DMS153 treated with DMSO at 0.1 percent for 48 hours (cell line): ENCODE results near the gene CPNE2.

Experiments
- DNase-seq: peaks from one replicate; lab custom pipeline; 2025; ENCODE audit not compliant: unreplicated experiment; lab: John Stamatoyannopoulos, UW

Gene CPNE2

DNA sequence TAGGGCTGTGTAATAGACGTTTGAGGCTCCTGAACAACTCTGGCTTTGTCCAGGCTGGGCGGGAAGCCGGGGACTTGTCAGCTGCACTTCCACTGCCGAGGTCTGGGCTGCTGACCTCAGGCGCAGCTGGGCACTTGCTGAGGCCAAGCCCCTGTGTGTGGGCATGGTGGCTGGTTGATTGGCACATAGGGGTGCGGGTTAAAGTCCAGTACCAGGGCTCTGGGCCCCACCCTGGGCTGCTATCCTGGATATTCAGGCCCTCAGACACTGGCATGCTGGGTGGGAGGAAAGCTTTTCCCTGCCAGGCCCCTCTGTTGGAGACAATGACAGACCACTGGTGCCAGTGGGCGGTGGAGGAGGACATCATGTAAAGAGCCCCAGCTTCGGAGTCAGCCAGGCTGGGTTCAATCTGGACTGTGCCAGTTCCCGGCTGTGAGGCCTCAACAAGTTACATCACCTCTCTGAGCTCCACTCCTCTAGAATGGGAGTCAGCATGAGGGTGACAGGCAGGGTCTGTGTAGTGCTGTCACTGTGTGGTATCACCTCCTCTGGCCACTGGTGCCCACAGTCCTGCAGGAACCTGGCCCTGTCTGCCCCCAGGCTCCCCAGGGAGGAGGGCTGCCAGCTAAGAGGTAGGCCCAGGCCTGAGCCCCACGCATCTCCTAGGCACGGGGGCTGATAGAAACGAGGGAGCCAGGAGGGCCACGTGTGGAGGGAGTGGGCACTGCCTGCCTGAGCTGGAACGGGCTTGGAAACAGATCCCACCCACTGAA, 51.0 kb downstream of the CPNE2 start:
- no peak for DNase-seq

DNA sequence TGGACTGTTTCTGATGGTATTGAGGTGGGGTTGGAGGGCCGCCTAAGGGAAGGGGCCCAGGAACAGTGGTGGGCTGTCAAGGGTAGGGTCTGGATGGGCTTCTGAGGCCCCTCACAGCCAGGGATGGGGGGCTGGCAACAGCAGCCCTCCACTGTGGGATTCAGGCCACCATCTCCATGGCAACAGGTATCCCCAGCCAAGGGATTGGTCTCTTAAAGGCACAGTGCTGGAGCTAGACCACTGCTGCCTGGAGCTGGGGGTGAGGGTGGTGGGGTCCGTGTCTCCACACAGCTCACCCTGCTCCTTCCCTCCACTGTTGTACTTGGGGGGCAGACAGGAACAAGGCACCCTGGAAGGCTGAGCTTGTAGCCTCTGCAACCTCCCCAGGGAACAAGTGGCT, 51.6 kb downstream of the CPNE2 start:
- no peak for DNase-seq

DNA sequence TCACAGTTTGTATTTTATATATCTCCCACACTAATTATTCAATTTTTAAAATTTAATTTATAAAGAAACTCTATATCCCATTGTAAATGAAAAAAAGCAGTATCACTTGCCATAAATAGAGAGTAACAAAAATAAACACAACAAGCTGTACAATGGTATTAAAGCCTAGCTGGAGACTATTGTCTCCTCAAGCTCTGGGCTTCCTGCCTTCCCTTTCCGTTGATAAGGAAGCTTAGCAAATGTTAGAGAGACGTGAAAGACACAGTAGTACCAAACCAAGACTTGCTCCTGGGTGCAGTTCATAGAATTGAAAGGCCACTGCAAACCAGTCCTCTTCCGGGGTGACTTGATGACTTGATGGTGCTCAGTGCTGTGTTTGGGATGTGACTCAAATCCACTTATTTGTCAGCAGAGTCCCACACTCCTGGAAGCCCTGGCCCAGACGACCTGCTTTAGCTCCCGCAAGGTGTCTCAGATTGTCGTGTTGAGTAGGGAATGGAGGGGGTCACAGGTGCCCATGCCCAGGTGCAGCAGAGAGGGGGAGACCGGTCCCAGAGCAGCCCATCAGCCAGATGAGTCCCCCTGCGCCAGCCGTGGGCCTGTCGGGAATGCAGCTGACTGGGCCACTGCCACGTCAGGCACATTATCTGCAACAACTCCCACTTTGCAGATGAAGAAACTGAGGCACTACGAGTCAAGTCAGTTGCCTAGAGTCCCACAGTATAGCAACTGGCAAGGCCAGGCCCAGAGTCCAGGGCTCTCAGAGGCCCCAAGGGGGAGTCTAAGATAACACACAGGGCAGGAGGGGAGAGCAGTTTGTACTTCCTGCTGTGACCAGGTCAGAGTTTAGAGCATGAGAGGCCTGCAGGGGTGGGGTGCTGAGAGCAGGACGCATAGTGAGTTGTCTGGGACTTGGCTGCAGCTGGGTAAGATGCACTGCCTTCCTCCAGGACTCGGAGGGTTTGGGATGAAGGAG, 53.0 kb downstream of the CPNE2 start:
- DNase-seq: no peak

DNA sequence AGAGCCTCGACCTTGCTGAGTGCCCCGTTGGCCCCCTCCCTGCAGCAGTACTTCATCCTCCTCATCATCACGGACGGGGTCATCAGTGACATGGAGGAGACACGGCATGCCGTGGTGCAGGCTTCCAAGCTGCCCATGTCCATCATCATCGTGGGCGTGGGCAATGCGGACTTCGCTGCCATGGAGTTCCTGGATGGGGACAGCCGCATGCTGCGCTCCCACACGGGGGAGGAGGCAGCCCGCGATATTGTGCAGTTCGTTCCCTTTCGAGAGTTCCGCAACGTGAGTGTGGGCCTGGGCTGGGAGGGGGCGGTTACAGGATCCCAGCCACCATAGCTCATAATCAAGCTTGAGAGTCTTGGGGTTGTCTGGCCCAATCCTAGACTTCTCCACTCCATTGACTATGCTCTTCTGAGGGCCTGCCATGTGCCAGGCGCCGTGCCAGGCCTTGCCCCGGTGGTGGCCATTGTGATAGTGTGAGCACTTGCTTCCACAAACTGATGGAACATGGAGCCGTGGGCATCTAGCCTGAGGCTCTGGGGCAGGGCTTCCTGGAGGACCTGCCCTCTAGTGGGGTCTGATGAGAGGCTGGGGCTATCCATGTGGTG, 53.8 kb downstream of the CPNE2 start:
- DNase-seq: no peak

DNA sequence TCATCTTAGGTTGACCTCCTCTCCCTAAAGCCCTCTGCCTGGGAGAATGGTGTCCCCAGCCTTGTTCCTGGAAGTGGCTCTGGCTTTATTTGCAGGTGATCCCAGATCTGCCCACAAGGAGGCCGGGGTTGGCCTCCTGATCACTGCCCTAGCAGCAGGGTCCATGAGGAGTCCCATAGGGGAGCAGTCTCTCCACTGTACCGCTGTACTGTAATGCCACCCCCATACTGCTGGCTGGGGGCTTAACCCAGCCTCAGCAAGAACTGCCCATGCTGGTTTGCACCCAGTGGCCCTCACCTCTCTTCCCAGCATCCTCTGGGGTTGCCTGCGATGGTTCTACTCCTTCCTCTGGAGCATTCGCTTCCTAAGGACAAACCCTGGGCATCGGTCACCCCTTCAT, 54.4 kb downstream of the CPNE2 start:
- DNase-seq: no peak

DNA sequence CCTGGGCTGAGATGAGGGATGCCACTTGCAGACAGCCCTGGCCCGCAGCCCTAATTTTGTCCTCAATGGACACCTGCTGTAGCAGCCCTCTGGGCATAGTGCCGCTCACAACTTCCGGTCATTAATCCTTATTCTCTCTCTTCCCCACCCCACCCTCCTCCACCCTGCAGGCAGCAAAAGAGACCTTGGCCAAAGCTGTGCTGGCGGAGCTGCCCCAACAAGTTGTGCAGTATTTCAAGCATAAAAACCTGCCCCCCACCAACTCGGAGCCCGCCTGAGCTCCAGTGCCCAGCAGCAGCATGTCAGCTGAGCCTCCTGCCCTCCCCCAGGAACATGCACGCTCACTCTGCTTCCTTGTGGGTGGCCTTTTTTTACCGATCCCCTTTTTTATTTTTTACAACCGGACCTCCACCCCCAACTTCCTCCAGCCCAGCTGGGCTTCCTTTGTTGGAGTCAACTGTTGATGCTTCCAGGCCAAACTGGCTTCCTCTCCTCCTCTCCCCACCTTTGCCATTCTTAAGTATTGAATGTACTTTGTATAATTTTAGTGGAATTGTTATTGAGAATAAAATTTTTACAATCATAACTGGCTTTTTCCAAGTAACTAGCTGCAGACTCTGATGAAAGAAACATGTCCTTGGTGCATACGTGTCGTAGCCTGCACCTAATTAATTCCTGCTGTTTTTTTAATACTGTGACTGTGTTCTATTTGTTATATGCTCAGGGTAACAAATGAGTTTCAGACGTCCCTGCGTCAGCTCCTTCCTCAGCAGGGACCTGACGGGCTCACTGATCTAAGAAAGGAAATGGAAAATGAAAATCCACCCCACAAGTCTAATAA, 55.2 kb downstream of the CPNE2 start:
- DNase-seq: no peak

DNA sequence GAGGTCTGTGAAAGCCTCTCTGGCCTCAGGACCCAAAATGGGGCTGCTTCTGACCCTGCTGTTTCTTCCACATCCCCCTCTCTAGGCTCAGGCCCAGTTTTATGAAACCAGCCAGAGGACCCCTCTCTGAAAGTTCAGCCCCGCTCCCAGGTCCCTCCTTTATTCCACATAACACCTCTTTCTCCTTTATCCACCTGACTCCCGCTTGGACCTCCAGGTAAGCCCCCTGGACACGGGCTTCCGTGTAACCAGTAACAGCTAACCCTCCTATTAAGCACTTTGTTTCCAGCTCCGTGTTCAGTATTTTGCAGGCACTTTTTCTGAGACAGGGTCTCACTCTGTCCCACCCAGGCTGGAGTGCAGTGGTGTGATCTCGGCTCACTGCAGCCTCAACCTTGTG, 56.1 kb downstream of the CPNE2 start:
- no peak for DNase-seq

DNA sequence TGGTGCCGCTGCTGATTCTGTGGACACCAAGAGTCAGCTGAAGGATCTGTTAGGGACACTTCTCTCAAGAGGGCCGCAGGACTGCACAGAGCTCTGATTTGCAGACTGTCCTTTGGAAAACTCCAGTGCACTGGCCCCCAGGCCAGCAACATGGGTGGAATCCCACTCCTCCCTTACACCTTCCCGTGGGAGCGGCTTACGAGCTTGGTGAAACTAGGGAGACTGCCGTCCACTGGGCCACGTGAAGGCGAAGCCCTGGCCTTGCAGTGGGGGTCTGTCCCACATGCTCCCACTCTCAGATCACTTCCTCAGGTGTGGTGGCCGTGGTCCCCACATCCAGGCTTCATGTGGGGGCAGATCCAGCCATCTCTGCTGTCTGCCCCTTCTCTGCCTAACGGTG, 57.0 kb downstream of the CPNE2 start:
- no peak for DNase-seq

DNA sequence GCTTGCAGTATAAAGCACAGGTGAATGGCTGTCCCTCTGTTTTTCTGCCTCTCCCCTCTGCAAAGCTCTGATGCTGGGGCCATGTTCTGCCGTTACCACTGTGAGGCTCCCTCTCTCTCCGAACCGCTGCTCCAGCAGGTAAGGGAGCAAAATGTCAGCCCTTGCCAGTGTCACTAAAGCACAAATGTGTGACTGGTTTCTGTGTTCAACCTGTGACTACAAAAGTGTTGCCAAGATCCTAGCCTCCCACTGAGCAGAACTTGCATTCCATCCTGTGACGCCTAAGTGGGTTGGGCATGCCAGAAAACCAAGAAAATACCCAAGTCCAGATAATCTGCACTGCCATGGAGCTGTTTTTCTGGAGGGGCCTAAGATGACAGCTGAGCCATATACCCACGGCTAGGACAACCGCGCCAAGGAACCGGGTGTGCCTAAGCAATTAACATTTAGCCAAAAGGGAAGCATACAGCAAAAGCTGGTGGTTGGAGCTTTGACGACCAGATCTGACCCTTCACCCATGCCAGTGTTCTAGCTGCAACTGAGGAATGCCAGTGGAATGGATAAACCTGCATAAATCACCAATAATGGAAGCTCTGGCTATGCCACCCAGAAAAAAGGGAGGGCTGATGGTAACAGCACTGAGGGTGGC, 58.4 kb downstream of the CPNE2 start:
- DNase-seq: no peak

DNA sequence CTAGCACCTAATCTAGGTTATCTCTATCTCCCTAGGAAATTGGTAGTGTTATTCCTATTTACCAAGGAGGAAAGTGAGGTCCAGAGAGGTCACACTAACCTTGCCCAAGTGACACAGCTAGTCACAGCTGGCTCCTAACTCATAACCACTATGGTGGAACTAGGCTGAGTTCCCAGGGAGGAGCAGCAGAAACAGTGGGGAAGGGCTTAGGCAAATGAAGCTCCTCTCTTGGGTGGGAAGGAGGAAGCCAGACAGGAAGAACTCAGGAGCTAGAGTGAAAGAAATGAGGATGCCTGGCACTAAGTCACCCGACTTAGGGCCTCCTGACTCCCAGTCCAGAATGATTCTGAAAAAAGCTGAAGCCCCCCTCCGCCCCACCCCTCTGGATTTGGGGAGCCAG, 59.0 kb downstream of the CPNE2 start:
- DNase-seq: no peak

DNA sequence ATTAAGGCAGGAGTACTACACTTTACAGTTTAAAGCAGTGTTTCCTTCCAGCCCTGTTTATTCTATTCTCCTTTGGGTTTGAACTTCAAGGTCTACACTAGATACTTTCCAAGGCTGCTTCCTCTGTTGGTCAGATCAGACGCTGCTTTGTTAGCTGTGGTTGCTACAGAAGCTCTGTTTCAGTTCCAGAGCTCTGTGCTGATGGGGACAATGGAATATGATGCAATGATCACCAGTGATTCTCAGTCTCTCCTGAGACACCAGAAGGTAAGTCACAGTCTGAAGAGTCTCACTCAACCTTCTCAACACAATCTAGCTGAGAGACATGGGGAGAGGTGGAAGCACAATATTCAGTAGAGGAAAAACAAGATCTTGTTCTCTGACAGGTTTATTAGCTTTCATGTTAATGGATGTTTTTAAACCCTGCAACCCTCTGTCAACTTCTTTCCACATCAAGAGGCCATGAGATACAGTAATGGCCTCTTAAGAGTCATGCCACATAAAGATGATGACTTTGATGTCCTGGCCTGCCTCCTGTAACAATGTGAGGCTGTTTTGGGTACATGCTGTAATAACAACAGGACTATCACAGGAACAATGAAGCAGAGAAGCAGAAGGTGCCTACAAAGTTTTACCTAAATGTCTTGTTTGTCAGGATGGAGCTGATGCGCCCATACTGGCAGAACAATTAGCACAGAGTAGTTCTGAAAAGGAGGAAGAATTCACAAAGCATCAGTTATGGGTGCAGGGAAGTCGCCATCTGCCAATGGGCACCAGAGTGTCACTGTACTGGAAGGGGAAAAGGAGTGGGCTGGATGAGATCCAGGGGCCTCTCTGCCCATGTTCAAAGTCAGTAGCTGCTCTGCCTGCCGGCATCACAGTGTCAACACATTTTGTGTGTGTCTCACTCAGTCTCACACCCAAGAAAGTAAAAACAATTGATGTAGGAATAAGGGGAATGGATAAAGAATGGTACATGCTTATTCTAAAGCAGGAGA, 60.0 kb downstream of the CPNE2 start:
- peak; percentile 18 for DNase-seq

DNA sequence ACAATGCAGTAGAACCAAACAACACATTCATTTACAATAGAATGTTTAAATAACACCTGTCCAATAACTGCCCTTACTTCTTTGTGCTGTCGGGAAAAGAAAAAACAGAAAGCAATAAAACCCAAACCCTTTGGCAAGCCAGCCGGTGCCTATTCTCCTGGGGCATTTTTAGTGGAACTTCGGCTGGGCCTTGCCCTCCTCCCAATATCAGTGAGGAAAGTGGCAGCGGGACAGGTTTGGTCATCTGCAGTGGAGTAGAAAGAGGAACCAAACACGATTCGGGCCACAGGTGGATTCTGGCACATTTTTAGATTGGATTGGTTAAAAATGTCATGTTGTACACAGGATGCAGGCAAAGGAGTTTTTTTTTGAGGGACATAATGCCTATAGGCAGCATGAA, 61.5 kb downstream of the CPNE2 start:
- DNase-seq: no peak

DNA sequence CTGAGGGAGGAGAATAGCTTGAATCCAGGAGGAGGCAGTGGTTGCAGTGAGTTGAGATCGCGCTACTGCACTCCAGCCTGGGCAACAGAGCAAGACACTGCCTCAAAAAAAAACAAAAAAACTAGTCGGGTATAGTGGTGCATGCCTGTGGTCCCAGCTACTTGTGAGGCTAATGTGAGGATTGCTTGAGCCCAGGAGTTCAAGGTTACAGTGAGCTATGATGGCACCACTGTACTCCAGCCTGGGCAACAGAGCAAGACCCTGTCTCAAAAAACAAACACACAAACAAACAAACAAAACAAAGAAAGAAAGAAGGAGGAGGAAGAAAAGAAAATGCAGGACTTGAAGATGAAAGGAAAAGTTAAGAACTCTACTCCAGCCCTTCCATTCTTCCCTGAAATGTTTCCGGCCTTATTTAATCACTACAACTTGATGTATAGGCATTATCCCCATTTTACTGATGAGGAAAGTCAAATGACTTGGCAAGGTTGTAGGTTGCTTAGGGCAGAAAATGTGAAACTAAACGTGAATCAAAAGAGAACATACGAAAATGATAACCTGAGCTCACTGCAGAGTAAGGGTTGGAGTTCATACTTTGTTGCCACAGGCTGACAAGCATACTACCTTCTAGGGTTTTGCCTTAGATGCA, 63.4 kb downstream of the CPNE2 start:
- DNase-seq: no peak

DNA sequence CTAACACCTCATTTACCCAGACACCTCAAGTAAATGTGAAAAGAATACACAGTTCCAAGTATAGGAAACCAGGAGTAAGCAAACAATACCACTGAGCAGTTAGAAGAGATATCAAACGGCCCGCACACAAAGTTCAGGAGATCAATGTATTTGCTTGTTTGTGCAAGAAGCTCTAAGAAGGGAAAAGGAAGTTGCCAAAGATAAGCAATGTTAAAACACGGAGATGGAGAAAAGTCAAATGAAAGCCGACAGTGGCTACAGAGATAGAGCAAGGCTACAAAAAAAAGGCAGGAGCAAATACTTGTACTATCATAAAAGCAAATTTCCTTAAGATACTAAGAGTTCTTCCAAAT, 63.9 kb downstream of the CPNE2 start:
- no peak for DNase-seq

DNA sequence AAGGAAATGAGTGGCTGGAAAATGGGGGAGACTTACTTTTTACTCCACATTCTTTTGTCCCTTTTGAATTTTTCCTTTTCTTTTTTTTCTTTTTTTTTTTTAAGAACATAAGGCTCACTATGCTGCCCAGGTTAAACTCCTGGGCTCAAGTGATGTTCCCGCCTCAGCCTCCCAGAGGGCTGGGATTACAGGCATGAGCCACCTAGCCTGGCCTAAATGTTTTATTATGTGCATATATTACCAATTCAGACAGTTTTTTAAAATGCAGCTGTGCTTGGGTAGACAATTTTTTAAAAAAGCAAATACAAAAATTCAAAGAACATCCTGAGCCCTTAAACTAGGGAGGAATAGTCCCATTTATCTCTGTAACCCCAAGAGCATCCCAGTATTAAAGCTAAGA, 65.2 kb downstream of the CPNE2 start:
- no peak for DNase-seq

DNA sequence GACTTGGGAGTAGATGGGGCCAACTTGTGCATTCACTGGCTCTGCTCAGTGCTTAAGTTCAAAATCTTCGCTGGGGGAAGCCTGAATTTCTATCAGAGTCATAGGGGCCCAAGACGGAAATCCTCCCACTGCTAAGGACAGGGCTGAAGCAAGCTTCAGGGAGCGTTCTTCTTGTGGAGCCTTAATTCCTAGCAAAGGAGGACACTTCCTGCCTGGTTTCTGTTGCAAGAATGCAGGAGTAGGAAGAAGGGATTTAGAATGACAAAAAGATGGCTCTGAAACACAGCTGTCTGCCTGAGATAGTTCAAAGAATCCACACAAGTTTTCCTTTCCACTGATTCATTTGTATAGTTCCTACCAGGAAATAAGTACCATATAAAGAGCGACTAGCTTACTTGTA, 67.1 kb downstream of the CPNE2 start:
- DNase-seq: no peak

DNA sequence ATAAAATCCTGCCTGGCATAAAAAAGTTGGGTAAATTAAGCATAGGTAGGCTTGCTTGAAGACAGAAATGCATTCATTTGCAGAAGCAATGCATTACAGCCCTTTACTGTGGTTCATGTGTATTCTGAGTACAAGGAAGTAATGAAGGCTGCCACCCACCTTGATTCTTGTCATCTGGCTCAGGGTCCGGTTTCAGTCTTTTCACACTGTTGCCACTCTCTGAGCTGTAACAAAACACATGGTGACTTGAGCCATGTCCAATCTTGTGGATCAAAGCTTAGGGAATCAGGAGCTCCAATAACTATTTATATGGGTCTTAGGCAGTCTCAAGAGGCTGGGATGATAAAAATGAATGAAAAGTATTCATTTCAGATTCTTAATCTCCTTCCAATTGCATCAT, 71.5 kb downstream of the CPNE2 start:
- DNase-seq: no peak

DNA sequence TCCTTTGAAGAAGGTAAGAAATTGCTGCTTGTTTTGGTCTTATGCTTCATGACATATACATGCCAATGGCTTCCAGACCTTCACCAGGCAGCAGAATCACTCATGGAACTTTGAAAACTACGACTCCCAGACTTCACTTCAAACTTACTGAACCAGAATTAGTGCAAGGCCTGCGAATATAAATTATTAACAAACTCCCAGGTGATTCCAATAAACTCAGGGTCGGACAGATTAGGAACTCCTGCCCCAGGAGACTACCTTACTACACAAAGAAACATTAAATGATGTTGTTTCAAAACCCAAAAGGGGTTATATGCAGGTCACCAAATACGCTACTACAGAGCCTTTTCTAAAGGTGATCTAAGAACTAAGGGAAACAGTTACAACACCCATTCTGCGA, 73.1 kb downstream of the CPNE2 start:
- no peak for DNase-seq

DNA sequence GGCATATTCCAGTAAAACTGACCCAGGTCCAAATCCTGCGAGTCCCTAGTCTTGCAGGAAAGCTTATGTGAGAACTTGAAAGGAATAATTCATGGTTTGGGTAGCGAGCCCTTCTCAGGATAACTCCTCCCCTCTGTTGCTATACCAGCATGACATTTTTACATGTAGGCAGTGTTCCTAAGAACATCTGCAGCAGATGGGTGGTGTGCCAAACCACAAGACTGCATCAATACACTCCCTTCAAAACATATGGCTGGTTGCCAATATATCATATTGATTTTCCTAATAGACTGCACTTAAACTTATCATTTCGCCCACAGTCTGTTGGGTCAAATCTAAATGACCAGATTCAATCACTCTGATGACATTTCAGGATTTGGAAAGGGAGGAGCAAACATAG, 73.6 kb downstream of the CPNE2 start:
- peak; percentile 11 for DNase-seq
